Colonic mucosa (tissue), 4 donors: ENCODE measurements around the gene SCGB2A2. TPM values are rescaled to one million over a fixed set of nuclear protein-coding genes. Genes with fewer than 3 reads are reported as not detected.

ENCODE experiments used
- DNase-seq: peaks from one replicate; pipeline ENCODE4 v3.0.0-alpha.2; 2020
- H3K27ac ChIP-seq: fragments of 200-600 bp; one replicate; pipeline ENCODE4 v1.8.0; 2021
- H3K27me3 ChIP-seq: fragments of 200-600 bp; one replicate; pipeline ENCODE4 v1.8.0; 2021
- H3K36me3 ChIP-seq: fragments of 200-600 bp; one replicate; pipeline ENCODE4 v1.8.0; 2021
- H3K4me1 ChIP-seq: fragments of 200-600 bp; one replicate; pipeline ENCODE4 v1.8.0; 2021; ENCODE audit warnings: mild to moderate bottlenecking
- H3K4me3 ChIP-seq: fragments of 200-600 bp; one replicate; pipeline ENCODE4 v1.8.0; 2021
- H3K9ac ChIP-seq, 2 donors: one replicate each; pipeline ENCODE4 v1.7.0; 2013; ENCODE audit warnings: control low read depth in 2 of 2, low read depth in 2 of 2, low read length in 2 of 2
- H3K9me3 ChIP-seq: fragments of 200-600 bp; one replicate; pipeline ENCODE4 v1.8.0; 2021
- intact Hi-C: fragments of 100-400 bp; cut with DNase I; formaldehyde crosslinking; loops from one replicate; pipeline ENCODE4 v1.14.1; 2022
- total RNA-seq, 2 donors: library from RNA; stranded (reverse); fragmentation: NEBNext Ultra II Directional in 1 of 2; extraction: Animal tissue kit (Norgen Biotek cat#: 25700) in 1 of 2; gene quantifications; one replicate each; pipeline ENCODE4 v1.2.1, GENCODE V29; 2021
- TF ChIP-seq, protein P1 (sequence below): fragments of 200-600 bp; IDR thresholded peaks from one replicate; pipeline ENCODE4 v1.8.0; 2022; ENCODE audit warnings: antibody characterized with exemption, mild to moderate bottlenecking
- donor health status: healthy.
- donor health status: DM: no; HTN: no; CAD: no.
- donor health status: DM: no; HTN: no; CAD: no.

Gene SCGB2A2
- total RNA-seq, 2 donors from 2014 or later: not detected

DNA sequence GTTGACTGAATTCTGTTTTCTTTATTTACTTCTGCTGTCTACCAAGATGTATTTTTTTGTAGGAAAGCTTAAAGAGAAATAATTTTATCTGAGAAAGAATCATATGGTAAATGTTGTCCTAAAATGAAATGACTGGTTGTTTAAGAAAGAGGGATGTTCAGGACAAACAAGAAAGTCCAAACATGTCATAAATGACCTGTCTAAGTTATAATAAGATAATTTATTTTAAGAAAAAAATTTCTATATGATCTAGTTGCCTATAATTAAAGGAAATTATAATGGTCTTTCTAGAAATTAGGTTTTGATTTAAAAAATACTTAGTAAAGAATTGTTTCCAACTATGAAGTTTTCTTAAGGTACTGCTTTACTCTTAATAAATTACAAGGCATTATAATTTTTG is 10.5 kb downstream of the SCGB2A2 start:
- no peak overlapping the region for H3K27ac ChIP-seq

GRCh38 chr11:62295504-62295903 is 25.5 kb downstream of the SCGB2A2 start:
- H3K4me1 ChIP-seq: no peaks in the 10 kb centered on the region
- no peak overlapping the region for H3K9ac ChIP-seq
- no peak overlapping the region for H3K4me3 ChIP-seq
- H3K27me3 ChIP-seq: no peaks in the 10 kb centered on the region
- intact Hi-C loops: no loop called here
- H3K9me3 ChIP-seq: no peaks in the 10 kb centered on the region
- no peak for DNase-seq
- TF ChIP-seq, protein P1, sequence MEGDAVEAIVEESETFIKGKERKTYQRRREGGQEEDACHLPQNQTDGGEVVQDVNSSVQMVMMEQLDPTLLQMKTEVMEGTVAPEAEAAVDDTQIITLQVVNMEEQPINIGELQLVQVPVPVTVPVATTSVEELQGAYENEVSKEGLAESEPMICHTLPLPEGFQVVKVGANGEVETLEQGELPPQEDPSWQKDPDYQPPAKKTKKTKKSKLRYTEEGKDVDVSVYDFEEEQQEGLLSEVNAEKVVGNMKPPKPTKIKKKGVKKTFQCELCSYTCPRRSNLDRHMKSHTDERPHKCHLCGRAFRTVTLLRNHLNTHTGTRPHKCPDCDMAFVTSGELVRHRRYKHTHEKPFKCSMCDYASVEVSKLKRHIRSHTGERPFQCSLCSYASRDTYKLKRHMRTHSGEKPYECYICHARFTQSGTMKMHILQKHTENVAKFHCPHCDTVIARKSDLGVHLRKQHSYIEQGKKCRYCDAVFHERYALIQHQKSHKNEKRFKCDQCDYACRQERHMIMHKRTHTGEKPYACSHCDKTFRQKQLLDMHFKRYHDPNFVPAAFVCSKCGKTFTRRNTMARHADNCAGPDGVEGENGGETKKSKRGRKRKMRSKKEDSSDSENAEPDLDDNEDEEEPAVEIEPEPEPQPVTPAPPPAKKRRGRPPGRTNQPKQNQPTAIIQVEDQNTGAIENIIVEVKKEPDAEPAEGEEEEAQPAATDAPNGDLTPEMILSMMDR: no peak
- no peaks in the 10 kb centered on the region for H3K36me3 ChIP-seq
- H3K27ac ChIP-seq: no peak overlapping the region

More for the DNA sequence above, 10.5 kb downstream of the SCGB2A2 start:
- Histone ChIP-seq H3K9ac (no peak overlapping the region), H3K4me3 (no peak overlapping the region), H3K27me3 (no peaks in the 10 kb centered on the region), H3K36me3 (no peaks in the 10 kb centered on the region), H3K4me1 (no peaks in the 10 kb centered on the region), H3K9me3 (no peaks in the 10 kb centered on the region)
- intact Hi-C loops: no loop called here
- DNase-seq: no peak
- TF ChIP-seq, protein P1: no peak

GRCh38 chr11:62298975-62299374 is 29.0 kb downstream of the SCGB2A2 start, which contains the start of gene SCGB1D4:
SCGB1D4 (minus strand) TSS chr11:62299075; CDS start chr11:62299010, 65 bp downstream.
- Histone ChIP-seq H3K9me3 (no peaks in the 10 kb centered on the region), H3K36me3 (no peaks in the 10 kb centered on the region), H3K4me1 (no peaks in the 10 kb centered on the region), H3K27ac (no peak within 1 kb of the TSS), H3K4me3 (no peak within 1 kb of the TSS), H3K27me3 (no peaks in the 10 kb centered on the region), H3K9ac (no peak within 1 kb of the TSS)
- no peak for DNase-seq
- TF ChIP-seq, protein P1: no peak
- intact Hi-C loops: no loop called here

DNA sequence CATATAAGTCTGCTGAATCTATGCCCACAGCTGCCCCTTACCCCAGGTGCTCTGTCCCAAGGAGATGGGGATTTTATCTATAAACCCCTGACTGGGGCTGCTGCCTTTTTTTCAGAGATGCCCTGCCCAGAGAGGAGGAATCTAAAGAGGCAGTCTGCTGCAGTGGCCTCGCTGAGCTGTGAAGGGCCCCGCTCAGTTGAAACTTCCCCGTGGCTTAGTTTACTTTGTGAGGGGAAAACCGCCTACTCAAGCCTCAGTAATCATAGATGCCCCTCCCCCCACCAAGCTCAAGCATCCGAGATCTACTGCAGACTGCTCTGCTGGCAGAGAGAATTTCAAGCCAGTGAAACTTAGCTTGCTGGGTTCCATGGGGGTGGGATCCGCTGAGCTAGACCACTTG is 36.3 kb downstream of the SCGB2A2 start:
- no peaks in the 10 kb centered on the region for H3K27me3 ChIP-seq
- no peaks in the 10 kb centered on the region for H3K4me1 ChIP-seq
- no peak overlapping the region for H3K27ac ChIP-seq
- H3K36me3 ChIP-seq: no peaks in the 10 kb centered on the region
- H3K9ac ChIP-seq: no peak overlapping the region
- intact Hi-C loops: no loop called here
- DNase-seq: no peak
- no peaks in the 10 kb centered on the region for H3K9me3 ChIP-seq
- no peak overlapping the region for H3K4me3 ChIP-seq
- TF ChIP-seq, protein P1: no peak

DNA sequence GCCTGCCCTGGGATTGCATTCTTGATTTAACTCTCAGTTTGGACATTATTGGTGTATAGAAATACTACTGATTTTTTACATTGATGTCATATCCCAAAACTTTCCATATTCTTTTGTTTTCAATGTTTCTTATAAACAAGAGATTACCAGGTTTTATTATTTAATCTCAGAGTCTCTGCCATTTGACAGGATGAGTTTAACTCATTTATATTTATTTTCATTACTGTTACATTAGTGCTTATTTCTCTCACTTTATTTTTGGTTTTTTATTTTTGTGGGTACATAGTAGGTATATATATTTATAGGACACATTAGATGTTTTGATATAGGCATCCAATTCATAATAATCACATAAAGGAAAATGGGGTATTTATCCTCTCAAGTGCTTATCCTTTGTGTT is 38.0 kb downstream of the SCGB2A2 start:
- H3K36me3 ChIP-seq: no peaks in the 10 kb centered on the region
- no peaks in the 10 kb centered on the region for H3K27me3 ChIP-seq
- H3K9me3 ChIP-seq: no peaks in the 10 kb centered on the region
- H3K27ac ChIP-seq: no peak overlapping the region
- H3K9ac ChIP-seq: no peak overlapping the region
- H3K4me1 ChIP-seq: no peaks in the 10 kb centered on the region
- TF ChIP-seq, protein P1: no peak
- intact Hi-C loops: no loop called here
- no peak overlapping the region for H3K4me3 ChIP-seq
- no peak for DNase-seq
